GM12874 (cell line): Measurements from ENCODE around the gene BLOC1S4.

ENCODE experiments used
- CTCF ChIP-seq: IDR thresholded peaks from 2 replicates; pipeline ENCODE4 v1.5.1; 2011; ENCODE audit warnings: low read depth, mild to moderate bottlenecking, control low read depth, low read length, moderate library complexity; ENCODE audit not compliant: insufficient read depth

BLOC1S4 gene

GRCh38 chr4:6702761-6703160 lies 13.2 kb upstream of the BLOC1S4 start:
- no peak for TF ChIP-seq CTCF

- TF ChIP-seq CTCF, result no peak
Measured at GRCh38 chr4:6703786-6704185, 12.2 kb upstream of the BLOC1S4 start.

GRCh38 chr4:6705646-6706045 lies 10.3 kb upstream of the BLOC1S4 start:
- no peak for TF ChIP-seq CTCF

GRCh38 chr4:6706173-6706572 lies 9.8 kb upstream of the BLOC1S4 start:
- no peak for TF ChIP-seq CTCF

- no peak for TF ChIP-seq CTCF
Measured at GRCh38 chr4:6709230-6710114, 6.5 kb upstream of the BLOC1S4 start, which contains the start of gene MRFAP1L1. Gene MRFAP1L1 (minus strand): TSS chr4:6709865. CDS start chr4:6709629, 236 bp downstream.

- no peak for TF ChIP-seq CTCF
Measured at GRCh38 chr4:6710282-6710681, 5.7 kb upstream of the BLOC1S4 start.

- TF ChIP-seq CTCF, result no peak
Measured at GRCh38 chr4:6710996-6711395, 5.0 kb upstream of the BLOC1S4 start.
